ENCODE results near the gene IER5.

The IER5 gene

GRCh38 chr1:181077576-181078242 lies 10.8 kb upstream of the IER5 start:
- DNase-seq: no peak

DNA sequence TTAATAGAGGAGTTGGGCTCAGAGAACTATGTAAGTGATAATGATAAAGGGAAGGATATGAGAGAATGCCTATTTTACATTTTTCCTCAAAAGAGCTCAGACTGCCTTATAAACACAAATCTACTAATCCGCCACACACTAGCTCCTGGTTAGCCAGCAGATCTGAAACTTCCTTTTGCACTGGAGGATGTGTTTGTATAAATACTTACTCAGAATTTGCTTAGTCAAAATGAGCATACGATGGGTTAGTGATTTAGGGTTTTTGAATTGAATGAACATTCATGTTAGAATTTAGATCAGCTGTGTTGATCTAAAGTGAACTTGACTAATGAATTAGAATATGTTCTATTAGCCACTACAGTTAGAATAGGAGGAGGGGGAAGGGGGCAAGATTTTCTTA lies 9.1 kb upstream of the IER5 start:
- no peak for DNase-seq

GRCh38 chr1:181079920-181080319 lies 8.6 kb upstream of the IER5 start:
- no peak for DNase-seq

DNA sequence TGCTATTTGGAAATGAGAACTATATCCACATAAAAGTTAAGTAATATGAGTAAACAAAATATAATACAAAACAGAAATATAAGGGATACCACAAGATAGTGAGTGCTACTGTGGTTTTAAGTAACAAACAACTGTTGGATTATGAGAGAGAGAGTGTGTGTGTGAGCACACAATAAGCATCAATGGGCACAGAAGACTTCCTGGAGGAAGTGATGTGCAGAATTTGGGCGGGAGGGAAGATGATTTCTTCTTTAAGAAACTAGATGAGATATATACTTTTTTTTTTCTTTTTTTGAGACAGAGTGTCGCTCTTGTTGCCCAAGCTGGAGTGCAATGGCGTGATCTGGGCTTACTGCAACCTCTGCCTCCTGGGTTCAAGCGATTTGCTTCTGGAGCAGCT lies 7.9 kb upstream of the IER5 start:
- no peak for DNase-seq

- DNase-seq: no peak
Observed at GRCh38 chr1:181081395-181081794, 7.1 kb upstream of the IER5 start.

GRCh38 chr1:181083842-181084605 lies 4.5 kb upstream of the IER5 start:
- no peak for DNase-seq

GRCh38 chr1:181084606-181084969 lies 3.9 kb upstream of the IER5 start:
- DNase-seq: no peak

DNA sequence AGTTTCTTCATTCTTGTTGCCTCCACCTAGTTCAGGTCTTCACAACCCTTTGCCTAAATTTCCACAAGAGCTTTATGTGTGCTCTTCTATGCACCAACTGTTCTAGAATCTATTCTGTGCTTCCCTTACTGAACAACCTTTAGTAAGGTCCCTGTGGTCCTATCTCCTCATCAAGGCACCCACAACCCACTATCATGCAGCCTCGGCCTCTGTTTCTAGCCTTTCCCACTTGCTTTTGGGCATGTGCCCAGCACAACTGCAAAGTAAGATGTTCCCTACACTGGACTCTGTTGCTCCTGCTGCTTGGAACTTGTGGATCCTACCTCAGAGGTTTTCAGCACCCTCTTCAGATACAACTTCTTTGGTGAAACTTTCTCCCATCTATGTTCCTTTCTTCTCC lies 2.4 kb upstream of the IER5 start:
- no peak for DNase-seq

DNA sequence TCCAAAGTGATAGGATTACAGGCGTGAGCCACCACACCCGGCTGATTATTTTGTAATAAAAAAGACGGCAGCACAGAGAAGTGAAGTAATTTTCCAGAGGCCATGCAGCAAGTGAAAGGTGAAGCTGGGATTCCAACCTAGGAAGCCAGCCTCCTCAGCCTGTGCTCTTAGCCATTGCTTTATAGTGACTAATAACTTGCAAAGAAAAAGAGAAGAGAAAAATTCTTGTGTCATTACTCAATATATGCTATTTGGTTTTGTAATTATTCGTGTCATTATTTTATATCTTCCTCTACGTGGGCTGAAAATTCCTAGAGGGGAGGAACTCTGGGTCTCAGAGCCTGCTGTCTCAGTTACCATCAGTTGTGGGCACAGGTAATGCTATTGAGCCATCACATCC lies 1.6 kb upstream of the IER5 start:
- no peak for DNase-seq

GRCh38 chr1:181087400-181087901 lies 1.0 kb upstream of the IER5 start:
- no peak for DNase-seq

- peak; percentile 31 for DNase-seq
Observed at GRCh38 chr1:181089017-181089675, 646 bp downstream of the IER5 start.

GRCh38 chr1:181089676-181090544 lies 1.4 kb downstream of the IER5 start:
- DNase-seq: peak; percentile 65

DNA sequence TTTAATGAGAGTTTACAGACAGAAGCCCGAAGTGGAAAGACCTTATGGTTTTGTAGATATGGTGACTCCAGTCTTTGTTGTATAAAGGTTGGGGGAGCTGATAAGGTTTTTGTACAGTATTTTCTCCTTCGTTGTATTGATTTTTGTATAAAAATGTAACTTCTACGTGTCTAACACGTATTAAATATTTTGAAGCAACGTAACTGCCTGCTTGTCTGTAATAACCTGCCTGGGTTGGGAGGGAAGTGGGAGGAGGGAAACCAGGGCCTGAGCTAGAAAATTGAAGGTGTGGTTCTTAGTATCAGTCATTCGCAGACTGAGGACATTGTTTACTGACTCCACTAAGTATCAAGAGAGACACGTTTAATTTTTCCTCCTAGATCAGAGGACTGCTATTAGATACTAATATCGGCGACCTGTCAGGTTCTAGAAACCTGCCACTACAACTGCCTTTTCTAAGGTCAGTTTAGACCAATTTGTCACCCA lies 2.2 kb downstream of the IER5 start:
- no peak for DNase-seq

DNA sequence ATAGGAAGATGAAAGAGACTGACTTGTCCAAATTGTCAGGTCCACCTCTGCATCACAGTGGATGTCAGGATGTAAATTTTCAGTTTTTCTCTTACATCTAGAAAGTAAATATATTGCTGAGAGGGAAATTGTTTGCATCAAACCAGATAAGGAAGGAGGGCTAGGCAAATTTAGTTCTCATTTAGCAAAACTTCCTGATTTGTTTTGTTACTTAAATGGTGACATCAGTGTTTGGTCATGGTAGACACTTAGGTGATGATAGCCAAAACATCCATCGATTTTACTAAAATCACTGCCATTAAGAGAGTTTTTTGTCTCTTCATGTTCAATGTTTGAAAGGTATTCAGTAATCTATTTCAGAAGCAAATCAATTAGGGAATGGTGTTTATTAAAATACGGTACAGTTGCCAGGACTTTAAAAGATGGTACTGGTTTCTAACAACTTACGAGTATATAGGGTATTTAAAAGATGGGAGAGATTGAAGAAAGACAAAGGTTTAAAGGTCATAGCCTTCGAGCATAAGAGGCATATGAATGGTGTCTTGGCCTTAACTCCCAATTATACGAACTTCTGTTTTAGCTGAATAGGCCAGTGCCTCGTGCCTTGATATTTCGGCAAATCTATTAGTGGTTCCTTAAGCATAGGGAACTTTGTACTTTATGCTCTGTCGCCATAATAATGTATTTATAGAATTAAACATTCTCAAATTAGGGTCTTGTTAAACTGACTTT lies 3.0 kb downstream of the IER5 start:
- DNase-seq: no peak

- no peak for DNase-seq
Observed at GRCh38 chr1:181092056-181092455, 3.6 kb downstream of the IER5 start.

- no peak for DNase-seq
Observed at GRCh38 chr1:181092883-181093458, 4.5 kb downstream of the IER5 start.

DNA sequence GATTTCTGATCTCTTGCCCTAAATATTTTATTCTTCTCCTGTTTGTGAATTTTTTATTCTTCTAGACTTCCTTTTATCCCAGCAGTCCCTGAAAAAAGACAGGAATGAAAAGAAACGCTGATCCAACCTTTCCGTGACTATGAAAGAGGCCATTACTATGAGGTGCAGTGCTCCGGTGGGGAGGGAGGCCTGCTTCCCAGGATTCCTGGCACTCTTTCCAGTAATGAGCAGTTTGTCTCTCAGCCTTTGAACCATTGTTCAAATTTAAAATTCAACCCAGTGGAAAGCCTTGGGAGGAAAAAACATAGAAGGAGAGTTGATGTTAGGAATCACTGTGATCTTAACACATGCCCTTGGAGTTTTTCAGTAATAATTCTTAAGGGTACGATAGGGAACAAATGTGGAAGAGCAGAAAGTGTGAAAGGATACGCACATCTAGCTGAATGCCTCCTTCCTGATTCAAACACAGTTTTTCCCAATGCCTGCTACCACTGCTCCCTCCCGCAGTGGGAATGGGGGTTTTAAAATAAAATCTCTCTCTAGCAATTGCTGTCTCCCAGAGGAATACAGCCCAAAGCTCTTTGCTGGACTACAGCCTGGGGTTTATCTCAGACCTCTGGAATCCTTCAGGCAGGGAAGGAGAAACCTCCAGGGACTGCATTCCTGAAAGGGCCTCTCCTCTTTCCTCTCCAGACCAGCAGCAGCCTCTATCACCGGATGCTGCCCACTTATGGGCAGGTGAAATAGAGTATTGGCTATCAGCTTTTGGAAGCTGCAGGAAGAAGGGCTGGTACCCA lies 6.1 kb downstream of the IER5 start:
- no peak for DNase-seq

GRCh38 chr1:181095260-181095659 lies 6.8 kb downstream of the IER5 start:
- no peak for DNase-seq

DNA sequence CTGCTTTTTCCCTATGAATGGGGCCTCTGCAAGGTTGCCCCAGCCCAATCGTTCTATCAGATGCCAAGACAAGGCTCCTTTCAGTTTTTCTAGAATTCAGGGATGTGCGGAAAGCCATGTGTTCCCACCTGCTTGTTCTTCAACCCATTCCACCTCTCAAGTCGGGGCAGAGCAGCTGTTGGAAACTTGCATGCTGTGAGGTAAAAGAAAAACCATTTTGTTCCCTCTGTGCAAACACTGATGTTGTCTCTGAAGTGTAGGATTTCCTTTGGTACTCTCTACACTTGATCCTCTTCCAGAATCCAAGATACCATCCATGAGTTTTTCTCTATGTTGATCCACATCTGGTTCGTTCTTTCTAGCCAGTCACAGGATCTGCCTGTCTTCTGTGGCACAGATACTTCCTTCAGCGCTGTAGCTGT lies 7.3 kb downstream of the IER5 start:
- no peak for DNase-seq

GRCh38 chr1:181097242-181097641 lies 8.7 kb downstream of the IER5 start:
- no peak for DNase-seq
